Stimulated activated CD4-positive, alpha-beta T cell treated with anti-CD3 and anti-CD28 coated beads, Interleukin-4, amount 100 ng/mL, for 1 hour (primary cell): Measurements from ENCODE around the gene IL1RAP.

ENCODE experiments used
- DNase-seq: peaks from one replicate; pipeline ENCODE4 v3.0.0-alpha.2; 2020

The IL1RAP gene

DNA sequence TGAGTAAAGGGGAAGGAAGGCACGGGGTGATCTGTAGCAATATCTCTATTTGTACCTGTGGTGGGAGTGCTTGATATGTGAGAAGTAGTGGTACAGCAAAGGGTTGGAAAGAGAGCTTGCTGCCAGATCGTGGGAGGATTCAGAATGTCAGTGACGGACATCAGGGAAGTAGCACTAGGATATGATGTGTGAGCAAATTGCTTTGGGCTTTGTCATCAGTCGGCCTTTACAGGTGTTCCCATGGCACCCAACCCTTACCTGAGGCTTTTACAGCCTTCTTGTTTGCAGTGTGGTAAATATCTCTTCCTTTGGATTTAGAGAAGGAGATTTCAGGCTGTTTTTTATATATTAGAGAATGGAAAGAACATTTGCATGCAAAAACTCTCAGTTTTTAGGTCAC is 29.8 kb downstream of the IL1RAP start:
- no peak for DNase-seq

- DNase-seq, result no peak
These were observed 31.3 kb downstream of the IL1RAP start for GRCh38 chr3:190545191-190545590.

DNA sequence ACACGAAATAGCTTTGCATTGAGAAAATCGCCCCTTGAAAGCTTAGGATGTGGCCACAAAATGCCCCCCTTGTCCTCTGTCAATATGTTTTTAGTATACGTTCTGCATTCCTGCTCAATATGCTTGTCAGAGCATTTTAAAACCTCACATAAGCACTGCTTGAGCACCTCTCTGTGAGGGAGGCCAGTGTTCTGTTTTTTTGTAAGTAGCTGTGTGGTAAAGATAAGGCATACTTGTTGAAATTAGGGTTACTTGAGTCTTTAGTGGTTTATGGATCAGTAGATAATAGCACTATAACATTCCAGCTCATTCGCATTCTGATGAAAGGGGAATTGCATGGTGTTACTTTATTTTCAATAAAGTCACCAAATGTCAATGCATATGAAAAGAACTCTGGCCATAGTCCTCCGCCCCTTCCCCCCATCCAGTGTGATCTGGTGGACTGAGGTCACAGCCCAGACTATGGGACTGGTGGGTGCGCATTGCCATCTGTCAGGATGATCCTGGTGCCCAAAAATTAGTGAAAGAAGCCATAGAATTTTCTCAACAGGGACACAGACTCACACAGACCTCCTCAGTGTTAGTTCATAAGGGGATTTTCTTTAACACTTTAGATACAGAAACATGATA is 33.1 kb downstream of the IL1RAP start:
- no peak for DNase-seq

GRCh38 chr3:190548031-190548656 is 34.3 kb downstream of the IL1RAP start:
- no peak for DNase-seq

DNA sequence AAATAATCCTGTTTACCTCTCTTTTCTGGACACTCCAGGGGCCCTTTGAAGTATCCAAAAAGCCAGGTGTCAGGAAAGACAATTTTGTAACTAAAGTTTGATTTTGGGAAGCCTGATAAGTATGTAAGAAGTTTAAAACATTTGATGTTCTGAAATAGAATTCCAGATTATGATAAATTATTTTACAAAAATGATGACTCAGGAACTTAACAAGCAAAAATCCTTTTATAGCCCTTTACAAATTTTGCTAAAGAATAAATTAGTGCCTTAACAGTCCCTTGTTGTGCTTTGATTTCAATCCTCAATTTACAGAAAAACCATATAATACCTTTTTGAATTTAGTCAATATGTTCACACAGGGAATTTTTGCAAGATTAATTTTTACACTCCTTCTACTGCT is 38.1 kb downstream of the IL1RAP start:
- DNase-seq, result no peak

DNA sequence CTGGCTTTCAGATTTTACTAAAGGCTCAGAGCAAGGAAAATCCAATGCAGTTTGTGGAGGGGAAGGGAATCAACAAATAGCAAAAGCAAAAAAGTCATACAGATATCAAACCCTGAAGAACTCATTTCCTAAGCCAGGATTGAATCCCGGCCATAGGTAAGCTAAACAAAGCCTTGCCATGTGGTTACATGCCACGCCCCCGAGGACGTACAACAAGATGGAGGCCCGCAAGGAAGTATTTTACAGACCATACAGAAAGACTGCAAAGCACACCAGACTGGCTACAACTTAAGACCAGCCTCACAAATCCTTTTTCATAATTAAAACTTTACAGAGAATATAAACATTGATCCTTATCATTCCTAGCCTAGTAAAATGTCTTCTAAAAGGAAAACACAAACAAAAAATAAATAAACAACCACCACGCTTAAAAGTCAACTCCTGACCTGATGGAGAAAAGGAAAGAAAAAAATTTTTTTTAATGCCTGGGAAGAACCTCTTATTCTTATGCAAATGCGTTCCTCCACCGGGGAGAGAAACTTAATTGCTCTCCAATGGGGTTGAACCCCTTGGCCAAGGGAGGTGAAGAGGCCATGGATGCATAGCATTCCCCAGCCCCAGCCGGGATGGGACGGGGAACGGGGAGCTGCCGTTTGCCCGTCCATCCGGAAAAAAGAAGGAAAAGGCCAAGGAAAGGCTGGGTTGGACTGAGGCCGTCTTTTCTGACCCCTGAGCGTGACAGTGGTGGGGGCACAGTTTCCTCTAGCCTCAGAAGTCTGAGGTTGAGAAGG is 39.3 kb downstream of the IL1RAP start:
- no peak for DNase-seq

DNA sequence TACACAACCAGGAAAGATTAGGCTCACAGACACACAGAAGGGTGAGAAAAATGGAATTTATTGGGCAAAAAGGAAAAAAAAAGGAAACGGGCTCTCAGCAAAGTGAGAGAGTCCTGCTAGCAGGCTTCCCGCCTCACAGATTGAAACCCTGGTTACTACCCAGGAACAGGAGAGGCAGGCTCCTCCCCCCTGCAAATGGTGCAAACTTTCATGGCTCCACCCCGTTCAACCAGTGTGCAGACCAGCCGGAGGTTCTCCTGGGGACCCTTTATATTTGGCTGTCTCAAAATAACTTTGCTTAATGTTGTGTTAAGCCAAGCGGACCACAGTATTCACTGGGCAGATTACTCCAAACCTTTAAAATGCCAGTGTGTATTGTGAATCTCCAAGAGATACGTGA is 40.3 kb downstream of the IL1RAP start:
- DNase-seq, result no peak

DNA sequence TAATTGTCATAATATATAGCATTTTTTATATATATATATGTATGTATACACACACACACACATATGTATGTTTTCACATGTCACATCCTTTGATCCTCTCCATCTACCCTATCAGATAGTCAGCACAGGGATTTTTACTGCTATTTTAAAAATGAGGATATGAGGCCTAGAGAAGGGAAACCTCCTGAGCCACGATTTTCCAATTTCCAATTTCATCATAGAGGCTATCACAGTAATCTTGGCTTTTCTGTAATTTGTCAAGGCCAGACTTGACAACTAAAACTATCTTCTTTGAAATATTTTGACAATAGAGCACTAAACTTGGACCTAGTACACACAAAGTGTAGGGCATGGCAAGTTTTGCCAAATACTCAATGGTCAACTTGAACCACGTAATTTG is 42.5 kb downstream of the IL1RAP start:
- DNase-seq, result no peak

DNA sequence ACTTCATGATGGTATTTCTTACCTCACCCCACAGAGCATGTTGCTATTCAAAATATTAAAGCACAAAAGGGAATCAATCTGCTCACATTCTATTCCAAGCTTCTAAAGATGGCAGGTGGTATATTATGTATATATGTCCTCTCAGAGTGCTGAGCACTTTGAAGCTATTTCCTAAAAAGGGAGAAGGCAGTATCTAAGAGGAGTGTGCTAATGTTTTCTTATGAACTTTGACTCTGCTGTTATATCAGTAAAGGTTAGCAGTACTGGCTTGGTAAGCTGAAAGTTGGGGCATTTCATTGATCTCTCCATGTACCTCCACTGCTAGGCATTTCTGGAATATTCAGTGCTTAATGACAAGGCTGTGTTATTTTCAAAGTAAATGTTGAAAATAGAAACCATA is 43.4 kb downstream of the IL1RAP start:
- DNase-seq, result no peak

DNA sequence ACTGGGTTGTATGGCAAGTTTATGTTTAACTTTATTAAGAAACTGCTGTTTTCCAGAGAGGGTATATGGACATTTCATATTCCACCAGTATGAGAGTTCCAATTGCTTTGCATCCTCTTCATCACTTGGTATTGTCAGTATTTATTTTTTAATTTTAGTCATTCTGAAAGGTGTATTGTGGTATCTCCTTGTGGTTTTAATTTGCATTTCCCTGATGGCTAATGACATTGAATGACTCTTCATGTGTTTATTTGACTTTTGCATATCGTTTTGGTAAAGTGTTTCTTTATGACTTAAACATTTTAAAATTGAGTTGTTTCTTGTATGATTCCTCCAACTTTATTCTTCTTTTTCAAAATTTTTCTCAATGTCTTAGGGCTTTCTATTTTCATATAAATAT is 44.4 kb downstream of the IL1RAP start:
- no peak for DNase-seq

DNA sequence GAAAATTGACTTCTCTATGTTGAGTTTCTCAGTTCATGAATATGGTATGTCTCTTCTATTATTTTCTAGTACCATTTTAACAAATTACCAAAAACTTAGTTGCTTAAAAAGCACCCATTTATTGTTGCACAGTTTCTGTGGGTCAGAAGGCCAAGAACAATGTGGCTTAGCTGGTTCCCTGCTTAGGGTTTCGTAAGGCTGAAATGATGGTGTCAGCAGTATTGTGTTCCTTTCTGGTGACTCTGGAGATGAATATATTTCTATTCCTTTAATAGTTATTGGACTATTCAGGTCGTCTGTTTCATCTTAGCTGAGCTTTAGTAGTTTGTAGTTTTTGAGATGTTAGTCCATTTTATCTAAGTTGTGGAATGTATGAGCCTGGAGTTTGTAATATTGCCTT is 44.9 kb downstream of the IL1RAP start:
- no peak for DNase-seq

- DNase-seq, result no peak
These were observed 46.4 kb downstream of the IL1RAP start for GRCh38 chr3:190560013-190560895.

- DNase-seq, result no peak
These were observed 49.1 kb downstream of the IL1RAP start for GRCh38 chr3:190562866-190563510.

DNA sequence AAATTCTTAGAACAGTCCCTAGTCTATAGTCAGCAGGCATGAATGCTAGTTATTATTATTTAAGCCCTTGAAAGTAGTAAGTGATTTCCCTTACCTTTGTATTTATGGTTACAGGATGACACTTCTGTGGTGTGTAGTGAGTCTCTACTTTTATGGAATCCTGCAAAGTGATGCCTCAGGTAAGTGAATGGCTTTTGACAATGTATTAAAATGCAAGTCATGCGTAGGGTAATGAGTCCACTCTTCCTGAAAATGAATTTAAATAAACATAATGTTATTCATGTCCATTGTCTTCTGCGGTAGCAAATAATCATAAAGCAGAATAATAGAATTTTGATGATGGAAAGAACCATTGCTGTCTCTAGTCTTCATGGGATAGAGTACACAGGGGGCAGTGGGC is 50.3 kb downstream of the IL1RAP start:
- no peak for DNase-seq

- peak; percentile 47 for DNase-seq
These were observed 52.4 kb downstream of the IL1RAP start for GRCh38 chr3:190566043-190566933.

DNA sequence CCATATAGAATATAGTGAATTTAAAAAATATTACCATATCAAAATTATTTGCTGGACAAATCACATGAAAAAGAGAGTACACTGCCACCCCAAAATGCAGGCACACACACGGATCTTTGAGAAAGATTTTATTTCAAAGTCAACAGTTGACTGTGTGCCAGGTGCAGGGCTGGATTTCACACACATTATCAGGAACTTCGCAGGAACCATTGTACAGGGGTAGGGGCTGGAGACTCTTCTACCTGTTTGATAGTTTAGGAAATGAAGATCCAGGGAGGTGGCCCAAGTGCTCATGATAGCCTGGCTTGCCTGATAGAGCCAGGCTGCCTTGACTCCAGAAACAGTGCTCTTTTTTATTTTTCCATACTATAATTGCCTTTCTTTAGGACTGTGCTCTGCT is 54.2 kb downstream of the IL1RAP start:
- DNase-seq, result no peak

- no peak for DNase-seq
These were observed 60.6 kb downstream of the IL1RAP start for GRCh38 chr3:190574473-190574872.

DNA sequence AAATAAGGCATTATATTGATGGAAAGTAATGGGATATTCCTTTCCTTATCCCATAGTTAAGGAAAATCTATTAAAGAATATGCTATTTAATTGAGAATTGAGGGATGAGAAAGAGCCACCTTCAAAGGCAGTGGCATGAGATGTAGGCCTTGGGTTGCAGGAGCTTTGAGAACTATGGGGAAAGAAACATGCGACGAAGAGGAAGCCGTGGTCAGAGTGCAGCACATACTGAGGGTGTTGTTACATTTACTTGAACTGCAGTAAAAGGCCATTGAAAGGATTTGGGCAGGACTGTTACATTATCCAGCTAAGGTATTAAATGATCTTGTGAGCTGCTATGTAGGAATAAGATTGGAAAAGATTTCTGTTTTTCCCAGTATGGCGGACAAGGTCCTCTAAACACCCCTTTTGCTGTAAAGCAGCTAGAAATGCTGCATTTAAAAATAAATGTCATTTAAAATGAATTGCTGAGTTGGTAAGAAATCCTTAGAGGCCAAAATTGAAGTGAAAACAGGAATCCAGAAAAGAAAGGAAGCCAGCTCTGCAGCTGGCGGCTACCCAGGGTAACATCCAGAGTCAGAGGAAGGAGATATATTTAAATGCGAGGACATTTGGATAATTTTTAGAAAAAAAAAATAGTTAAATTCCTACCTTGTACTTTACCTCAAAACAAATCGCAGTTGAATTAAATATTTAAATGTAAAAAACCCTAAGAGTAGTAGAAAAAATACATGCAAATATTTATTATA is 61.7 kb downstream of the IL1RAP start:
- DNase-seq, result no peak

GRCh38 chr3:190577225-190577624 is 63.3 kb downstream of the IL1RAP start:
- no peak for DNase-seq

- DNase-seq, result no peak
These were observed 65.7 kb downstream of the IL1RAP start for GRCh38 chr3:190579514-190580137.
